HL-60/S4 (cell line): ENCODE measurements around the gene MGME1.
"Not testable (repeated sequence)": the region's sequence is repeated elsewhere in the genome, so short reads cannot be mapped to it uniquely, and the experiment has no call there.

Experiments used
- in situ Hi-C: fragments of 300-500 bp; cut with MboI; formaldehyde crosslinking; loops from 2 replicates; pipeline ENCODE4 v1.14.3; 2022; ENCODE audit warnings: low sequenced_read_pairs

The MGME1 gene

GRCh38 chr20:17959257-17959627 lies 9.6 kb upstream of the MGME1 start:
- in situ Hi-C loops = no loop called here

GRCh38 chr20:17960400-17960885 lies 8.4 kb upstream of the MGME1 start:
- in situ Hi-C loops = not testable (repeated sequence)

- in situ Hi-C loops = no loop called here
Measured at GRCh38 chr20:17960927-17961586, 7.8 kb upstream of the MGME1 start.

GRCh38 chr20:17961587-17961940 lies 7.3 kb upstream of the MGME1 start:
- in situ Hi-C loops = no loop called here

GRCh38 chr20:17963114-17963897 lies 5.5 kb upstream of the MGME1 start:
- in situ Hi-C loops = no loop called here

GRCh38 chr20:17964073-17964472 lies 4.7 kb upstream of the MGME1 start:
- in situ Hi-C loops = no loop called here

GRCh38 chr20:17964632-17965031 lies 4.2 kb upstream of the MGME1 start:
- in situ Hi-C loops = no loop called here

- in situ Hi-C loops = no loop called here
Measured at GRCh38 chr20:17965042-17965697, 3.6 kb upstream of the MGME1 start.

GRCh38 chr20:17966432-17967310 lies 2.1 kb upstream of the MGME1 start:
- in situ Hi-C loops = no loop called here

- in situ Hi-C loops = no loop called here
Measured at GRCh38 chr20:17967521-17968365, 1.1 kb upstream of the MGME1 start.

- in situ Hi-C loops = no loop called here
Measured at GRCh38 chr20:17969278-17969883, 563 bp downstream of the MGME1 start.

- in situ Hi-C loops = no loop called here
Measured at GRCh38 chr20:17969884-17970409, 1.1 kb downstream of the MGME1 start.

- in situ Hi-C loops = no loop called here
Measured at GRCh38 chr20:17971300-17972013, 2.6 kb downstream of the MGME1 start.

GRCh38 chr20:17972121-17972520 lies 3.3 kb downstream of the MGME1 start:
- in situ Hi-C loops = no loop called here

- in situ Hi-C loops = no loop called here
Measured at GRCh38 chr20:17976305-17976704, 7.5 kb downstream of the MGME1 start.

GRCh38 chr20:17985388-17986018 lies 16.7 kb downstream of the MGME1 start:
- in situ Hi-C loops = no loop called here

- in situ Hi-C loops = no loop called here
Measured at GRCh38 chr20:17987988-17988387, 19.2 kb downstream of the MGME1 start.

- in situ Hi-C loops = no loop called here
Measured at GRCh38 chr20:17990278-17990972, 21.6 kb downstream of the MGME1 start.
